Colonic mucosa (tissue), 4 donors: Measurements from ENCODE around the gene GDF11. TPM values are rescaled to one million over a fixed set of nuclear protein-coding genes. Genes with fewer than 3 reads are reported as not detected.

ENCODE experiments used
- DNase-seq: peaks from one replicate; pipeline ENCODE4 v3.0.0-alpha.2; 2020
- H3K27ac ChIP-seq: fragments of 200-600 bp; one replicate; pipeline ENCODE4 v1.8.0; 2021
- H3K27me3 ChIP-seq: fragments of 200-600 bp; one replicate; pipeline ENCODE4 v1.8.0; 2021
- H3K36me3 ChIP-seq: fragments of 200-600 bp; one replicate; pipeline ENCODE4 v1.8.0; 2021
- H3K4me1 ChIP-seq: fragments of 200-600 bp; one replicate; pipeline ENCODE4 v1.8.0; 2021; ENCODE audit warnings: mild to moderate bottlenecking
- H3K4me3 ChIP-seq: fragments of 200-600 bp; one replicate; pipeline ENCODE4 v1.8.0; 2021
- H3K9ac ChIP-seq, 2 donors: one replicate each; pipeline ENCODE4 v1.7.0; 2013; ENCODE audit warnings: control low read depth in 2 of 2, low read depth in 2 of 2, low read length in 2 of 2
- H3K9me3 ChIP-seq: fragments of 200-600 bp; one replicate; pipeline ENCODE4 v1.8.0; 2021
- CTCF ChIP-seq: fragments of 200-600 bp; IDR thresholded peaks from one replicate; pipeline ENCODE4 v1.8.0; 2022; ENCODE audit warnings: antibody characterized with exemption, mild to moderate bottlenecking
- intact Hi-C: fragments of 100-400 bp; cut with DNase I; formaldehyde crosslinking; loops from one replicate; pipeline ENCODE4 v1.14.1; 2022
- total RNA-seq, 2 donors: library from RNA; stranded (reverse); fragmentation: NEBNext Ultra II Directional in 1 of 2; extraction: Animal tissue kit (Norgen Biotek cat#: 25700) in 1 of 2; gene quantifications; one replicate each; pipeline ENCODE4 v1.2.1, GENCODE V29; 2021
- donor health status: healthy.
- donor health status: DM: no; HTN: no; CAD: no.
- donor health status: DM: no; HTN: no; CAD: no.

The GDF11 gene
- total RNA-seq, 2 donors from 2014 or later = 3.2 to 3.7 TPM

- H3K9me3 ChIP-seq = no peaks in the 10 kb centered on the region
- no peaks in the 10 kb centered on the region for H3K4me1 ChIP-seq
- no peak overlapping the region for H3K9ac ChIP-seq
- no peak overlapping the region for H3K4me3 ChIP-seq
- no peak for DNase-seq
- no peak for TF ChIP-seq CTCF
- H3K27me3 ChIP-seq = no peaks in the 10 kb centered on the region
- intact Hi-C loops = no loop called here
- no peaks in the 10 kb centered on the region for H3K36me3 ChIP-seq
- no peak overlapping the region for H3K27ac ChIP-seq
Measured at GRCh38 chr12:55732288-55732687, 10.6 kb upstream of the GDF11 start.

GRCh38 chr12:55733021-55733555 is 9.8 kb upstream of the GDF11 start:
- no peaks in the 10 kb centered on the region for H3K9me3 ChIP-seq
- TF ChIP-seq CTCF = no peak
- H3K27me3 ChIP-seq = no peaks in the 10 kb centered on the region
- peaks cover 5% of the 10 kb centered on the region for H3K4me1 ChIP-seq
- H3K27ac ChIP-seq = no peak overlapping the region
- no peak overlapping the region for H3K9ac ChIP-seq
- intact Hi-C loops = no loop called here
- no peak for DNase-seq
- H3K4me3 ChIP-seq = no peak overlapping the region
- H3K36me3 ChIP-seq = no peaks in the 10 kb centered on the region

- Histone ChIP-seq H3K27ac (no peak overlapping the region), H3K4me1 (peaks cover 9% of the 10 kb centered on the region), H3K9ac (no peak overlapping the region), H3K36me3 (no peaks in the 10 kb centered on the region), H3K27me3 (no peaks in the 10 kb centered on the region), H3K9me3 (no peaks in the 10 kb centered on the region), H3K4me3 (no peak overlapping the region)
- TF ChIP-seq CTCF = no peak
- intact Hi-C loops = no loop called here
- DNase-seq = no peak
Measured at GRCh38 chr12:55733858-55734257, 9.1 kb upstream of the GDF11 start.

- no peak overlapping the region for H3K4me3 ChIP-seq
- H3K9ac ChIP-seq = no peak overlapping the region
- H3K4me1 ChIP-seq = peaks cover 9% of the 10 kb centered on the region
- H3K27ac ChIP-seq = no peak overlapping the region
- TF ChIP-seq CTCF = no peak
- DNase-seq = no peak
- H3K36me3 ChIP-seq = no peaks in the 10 kb centered on the region
- no peaks in the 10 kb centered on the region for H3K27me3 ChIP-seq
- intact Hi-C loops = no loop called here
- H3K9me3 ChIP-seq = no peaks in the 10 kb centered on the region
Measured at GRCh38 chr12:55734595-55734994, 8.3 kb upstream of the GDF11 start.

- DNase-seq = no peak
- H3K27ac ChIP-seq = no peak overlapping the region
- H3K4me1 ChIP-seq = peaks cover 9% of the 10 kb centered on the region
- no peak overlapping the region for H3K9ac ChIP-seq
- H3K4me3 ChIP-seq = no peak overlapping the region
- H3K36me3 ChIP-seq = no peaks in the 10 kb centered on the region
- TF ChIP-seq CTCF = no peak
- H3K27me3 ChIP-seq = no peaks in the 10 kb centered on the region
- intact Hi-C loops = loop anchor here (5.0 kb wide), 1 partner anchor 201 kb away; no protein-coding TSS in a partner anchor
- no peaks in the 10 kb centered on the region for H3K9me3 ChIP-seq
Measured at GRCh38 chr12:55736076-55736475, 6.8 kb upstream of the GDF11 start.
